ENCODE results near the gene DLGAP4. TPM values are rescaled to one million over a fixed set of nuclear protein-coding genes. Genes with fewer than 3 reads are reported as not detected.

Gene DLGAP4
- polyA plus RNA-seq, 2 of the 4 experiments (the other 2 are of a cell fraction), result 11.9 to 36.7 TPM

DNA sequence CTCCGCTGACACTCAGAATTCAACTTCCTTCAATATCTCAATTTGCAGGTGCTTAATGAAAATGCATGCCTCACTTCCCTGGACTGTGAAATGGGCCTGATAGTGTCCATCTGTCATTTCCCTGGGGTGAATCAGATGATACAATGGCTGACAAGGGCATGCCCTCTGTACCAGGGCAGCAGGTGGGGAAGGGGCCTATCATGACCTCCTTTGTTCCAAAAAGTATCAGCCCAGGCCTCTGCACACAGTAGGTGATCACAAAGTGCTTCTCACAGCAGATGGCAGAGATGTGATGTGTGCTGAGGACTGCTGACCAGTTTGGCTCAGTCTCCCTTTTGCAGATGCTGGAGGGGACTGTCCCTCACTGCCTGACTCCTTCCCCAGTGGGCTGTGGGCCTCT lies 44.3 kb downstream of the DLGAP4 start:
- Histone ChIP-seq H3K27ac (no peak overlapping the region), H3K4me1 (0 out of 3 replicates have a peak, but pooled peaks cover 4% of the 10 kb centered on the region), H3K4me3 (no peak overlapping the region), H3K9me3 (no peaks in the 10 kb centered on the region), H3K4me2 (no peak overlapping the region)
- no peak for DNase-seq (ENCODE audit: low read depth in 1 of 2, low spot score in 1 of 2)
- POLR2A ChIA-PET, result no interaction called here
- WGBS (ENCODE audit: missing lambda C conversion rate), result 89% methylated on average over 1 of the region's 1 CpG
- CTCF ChIA-PET, result interaction anchor here (1.3 kb wide), 1 partner anchor 17 kb away, joined by 3 read pairs; no protein-coding TSS in a partner anchor
- ATAC-seq, result no peak
- FAIRE-seq, result no peak
- TF ChIP-seq, protein P1, sequence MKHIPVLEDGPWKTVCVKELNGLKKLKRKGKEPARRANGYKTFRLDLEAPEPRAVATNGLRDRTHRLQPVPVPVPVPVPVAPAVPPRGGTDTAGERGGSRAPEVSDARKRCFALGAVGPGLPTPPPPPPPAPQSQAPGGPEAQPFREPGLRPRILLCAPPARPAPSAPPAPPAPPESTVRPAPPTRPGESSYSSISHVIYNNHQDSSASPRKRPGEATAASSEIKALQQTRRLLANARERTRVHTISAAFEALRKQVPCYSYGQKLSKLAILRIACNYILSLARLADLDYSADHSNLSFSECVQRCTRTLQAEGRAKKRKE (CRISPR knock-in tag; IDR thresholded peaks at IDR 0.05; ENCODE audit: low read depth), result no peak
- no peak for TF ChIP-seq CEBPB (IDR thresholded peaks at IDR 0.05)
- no peak for TF ChIP-seq MAFK (IDR thresholded peaks at IDR 0.05; ENCODE audit: partially characterized antibody)
- TF ChIP-seq, protein P2, sequence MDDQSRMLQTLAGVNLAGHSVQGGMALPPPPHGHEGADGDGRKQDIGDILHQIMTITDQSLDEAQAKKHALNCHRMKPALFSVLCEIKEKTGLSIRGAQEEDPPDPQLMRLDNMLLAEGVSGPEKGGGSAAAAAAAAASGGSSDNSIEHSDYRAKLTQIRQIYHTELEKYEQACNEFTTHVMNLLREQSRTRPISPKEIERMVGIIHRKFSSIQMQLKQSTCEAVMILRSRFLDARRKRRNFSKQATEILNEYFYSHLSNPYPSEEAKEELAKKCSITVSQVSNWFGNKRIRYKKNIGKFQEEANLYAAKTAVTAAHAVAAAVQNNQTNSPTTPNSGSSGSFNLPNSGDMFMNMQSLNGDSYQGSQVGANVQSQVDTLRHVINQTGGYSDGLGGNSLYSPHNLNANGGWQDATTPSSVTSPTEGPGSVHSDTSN (IDR thresholded peaks at IDR 0.05), result no peak
- TF ChIP-seq HEYL (CRISPR knock-in tag; IDR thresholded peaks at IDR 0.05), result no peak
- TF ChIP-seq FOSB (CRISPR knock-in tag; IDR thresholded peaks at IDR 0.05), result no peak
- no peak for TF ChIP-seq NFE2L2 (conservative IDR thresholded peaks at IDR 0.05; ENCODE audit: low read length)
- no peak for TF ChIP-seq MYC (IDR thresholded peaks at IDR 0.05; ENCODE audit: borderline replicate concordance, low read length)
- TF ChIP-seq HDAC2 (IDR thresholded peaks at IDR 0.05), result no peak
- no peak for TF ChIP-seq NR3C1 (IDR thresholded peaks at IDR 0.05)
- TF ChIP-seq RAD21 (conservative IDR thresholded peaks at IDR 0.05 in 1 of 2, IDR thresholded peaks at IDR 0.05 in 1 of 2), result no peak

DNA sequence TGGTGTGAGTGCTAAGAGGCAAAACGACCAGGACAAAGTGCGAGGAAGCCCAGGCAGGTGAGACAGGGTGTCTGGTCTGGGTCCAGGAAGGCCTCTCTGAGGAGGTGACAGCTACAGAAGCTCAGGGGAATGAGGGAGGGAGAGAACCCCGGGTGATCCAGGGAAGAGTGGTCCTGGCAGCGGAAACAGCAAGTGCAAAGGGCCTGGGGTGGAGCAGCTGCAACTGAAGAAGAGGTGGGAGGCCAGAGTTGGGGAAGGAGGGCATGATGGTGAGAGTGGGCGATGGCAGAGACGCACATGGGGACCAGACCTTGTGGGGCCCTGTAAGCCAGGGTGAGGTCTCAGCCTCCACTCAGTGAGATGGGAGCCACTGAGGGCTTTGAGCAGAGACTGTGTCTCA lies 45.8 kb downstream of the DLGAP4 start:
- H3K4me2 ChIP-seq, result no peak overlapping the region
- no peak overlapping the region for H3K27ac ChIP-seq
- 0 out of 3 replicates have a peak, but pooled peaks cover 4% of the 10 kb centered on the region for H3K4me1 ChIP-seq
- no peak overlapping the region for H3K4me3 ChIP-seq
- FAIRE-seq (no peak), DNase-seq (ENCODE audit: low read depth in 1 of 2, low spot score in 1 of 2) (no peak), ATAC-seq (no peak)
- ChIA-PET POLR2A (no interaction called here), CTCF (interaction anchor here (1.0 kb wide), 1 partner anchor 16 kb away, joined by 3 read pairs; no protein-coding TSS in a partner anchor)
- no peaks in the 10 kb centered on the region for H3K9me3 ChIP-seq
- TF ChIP-seq CBX8 (IDR thresholded peaks at IDR 0.05) (no peak), POLR2AphosphoS2 (conservative IDR thresholded peaks at IDR 0.05; ENCODE audit: low read length) (no peak), MAZ (IDR thresholded peaks at IDR 0.05; ENCODE audit: borderline replicate concordance, low read depth, low read length) (no peak), POLR2A (IDR thresholded peaks at IDR 0.05; ENCODE audit: low read length) (no peak), CEBPB (IDR thresholded peaks at IDR 0.05) (no peak), ZSCAN20 (CRISPR knock-in tag; IDR thresholded peaks at IDR 0.05) (no peak), NFE2L2 (conservative IDR thresholded peaks at IDR 0.05; ENCODE audit: low read length) (no peak), SMC3 (IDR thresholded peaks at IDR 0.05) (no peak), MYC (IDR thresholded peaks at IDR 0.05; ENCODE audit: borderline replicate concordance, low read length) (no peak)
- TF ChIP-seq, protein P3, sequence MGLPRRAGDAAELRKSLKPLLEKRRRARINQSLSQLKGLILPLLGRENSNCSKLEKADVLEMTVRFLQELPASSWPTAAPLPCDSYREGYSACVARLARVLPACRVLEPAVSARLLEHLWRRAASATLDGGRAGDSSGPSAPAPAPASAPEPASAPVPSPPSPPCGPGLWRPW (IDR thresholded peaks at IDR 0.05), result no peak
- TF ChIP-seq, protein P4, sequence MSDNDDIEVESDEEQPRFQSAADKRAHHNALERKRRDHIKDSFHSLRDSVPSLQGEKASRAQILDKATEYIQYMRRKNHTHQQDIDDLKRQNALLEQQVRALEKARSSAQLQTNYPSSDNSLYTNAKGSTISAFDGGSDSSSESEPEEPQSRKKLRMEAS (IDR thresholded peaks at IDR 0.05), result no peak
- 46% methylated on average over 6 of the region's 6 CpGs for WGBS (ENCODE audit: missing lambda C conversion rate)

DNA sequence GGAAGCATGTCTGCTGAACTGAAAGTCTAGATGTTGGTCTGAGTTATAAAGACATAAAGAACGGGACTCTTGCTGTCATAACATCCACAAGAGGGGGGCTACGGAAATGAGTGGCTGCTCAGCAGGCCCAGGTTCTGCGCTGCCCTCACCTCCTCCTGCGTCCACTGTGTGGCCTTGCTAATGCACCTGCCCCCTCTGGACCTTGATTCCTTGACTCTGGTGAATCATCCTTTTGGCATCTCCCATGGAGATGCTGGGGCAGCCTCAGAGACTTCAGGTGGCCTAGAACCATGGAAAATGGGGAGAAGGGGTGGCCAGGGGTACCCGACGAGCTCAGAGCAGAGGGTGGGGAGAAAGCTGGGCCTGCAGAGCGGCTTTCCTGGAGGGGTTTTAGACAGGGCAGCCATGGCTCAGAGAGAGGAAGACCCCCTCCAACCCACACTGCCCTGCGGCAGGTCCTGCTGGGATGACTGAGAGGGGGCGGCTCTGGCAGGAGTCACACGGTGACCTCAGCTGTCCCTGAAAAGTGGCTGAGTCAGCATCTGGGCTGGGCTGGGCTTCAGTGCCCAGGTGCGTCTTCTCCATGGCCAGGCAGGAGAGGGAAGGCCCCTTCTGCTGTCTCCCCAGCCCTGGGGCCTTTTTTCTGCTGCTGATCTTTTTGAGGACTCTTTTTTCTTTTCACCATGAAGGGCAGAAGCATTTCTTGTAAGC lies 46.9 kb downstream of the DLGAP4 start:
- CTCF ChIA-PET, result interaction anchor here (1.7 kb wide), 1 partner anchor 86 kb away, joined by 5 read pairs; no protein-coding TSS in a partner anchor

More for the DNA sequence above, 46.9 kb downstream of the DLGAP4 start:
- Histone ChIP-seq H3K27ac (no peak overlapping the region), H3K4me1 (0 out of 3 replicates have a peak, but pooled peaks cover 4% of the 10 kb centered on the region), H3K4me2 (no peak overlapping the region), H3K4me3 (no peak overlapping the region), H3K9me3 (no peaks in the 10 kb centered on the region)
- WGBS (ENCODE audit: missing lambda C conversion rate), result 67% methylated on average over 11 of the region's 11 CpGs
- TF ChIP-seq CBX2 (IDR thresholded peaks at IDR 0.05; ENCODE audit: borderline replicate concordance, low read depth) (no peak), MAFK (IDR thresholded peaks at IDR 0.05; ENCODE audit: partially characterized antibody) (peak; percentile 84)
- POLR2A ChIA-PET, result no interaction called here
- ATAC-seq (no peak), DNase-seq (ENCODE audit: low read depth in 1 of 2, low spot score in 1 of 2) (no peak), FAIRE-seq (no peak)
